Activated CD4-positive, alpha-beta T cell treated with anti-CD3 and anti-CD28 coated beads for 24 hours (primary cell): ENCODE results near the gene BTNL2.
A peak's percentile ranks its signal among the peaks of the same experiment; 100 is the strongest.
"Not testable (repeated sequence)": the region's sequence is repeated elsewhere in the genome, so short reads cannot be mapped to it uniquely, and the experiment has no call there.

ENCODE experiments used
- DNase-seq, 2 donors: peaks; one replicate each; pipeline ENCODE4 v3.0.0-alpha.2; 2020; ENCODE audit warnings: low read depth in 2 of 2

Gene BTNL2

GRCh38 chr6:32406857-32407256, at the start of gene BTNL2:
TSS of gene BTNL2 (minus strand) at chr6:32407181. CDS start at chr6:32407123, 58 bp downstream.
- no peak for DNase-seq

- no peak for DNase-seq
Measured at GRCh38 chr6:32449088-32449736, 42.2 kb upstream of the BTNL2 start.

GRCh38 chr6:32447932-32448331, 41.0 kb upstream of the BTNL2 start:
- no peak for DNase-seq

GRCh38 chr6:32445321-32445854, 38.4 kb upstream of the BTNL2 start:
- no peak for DNase-seq

GRCh38 chr6:32444433-32444832, 37.5 kb upstream of the BTNL2 start:
- no peak for DNase-seq

- DNase-seq: no peak
Measured at GRCh38 chr6:32442977-32443552, 36.1 kb upstream of the BTNL2 start.

- DNase-seq: no peak
Measured at GRCh38 chr6:32442243-32442667, 35.3 kb upstream of the BTNL2 start.

GRCh38 chr6:32439602-32440214, 32.7 kb upstream of the BTNL2 start, which contains the start of gene HLA-DRA:
TSS of gene HLA-DRA (plus strand) at chr6:32439887. CDS start at chr6:32439951, 64 bp downstream.
- peak in 1 of 2 donors; percentile 46 for DNase-seq

GRCh38 chr6:32439139-32439538, 32.2 kb upstream of the BTNL2 start:
- no peak for DNase-seq

GRCh38 chr6:32436995-32437836, 30.2 kb upstream of the BTNL2 start:
- DNase-seq: no peak

GRCh38 chr6:32436186-32436585, 29.2 kb upstream of the BTNL2 start:
- no peak for DNase-seq

GRCh38 chr6:32433950-32434349, 27.0 kb upstream of the BTNL2 start:
- DNase-seq: not testable (repeated sequence)

- no peak for DNase-seq
Measured at GRCh38 chr6:32432050-32432450, 25.1 kb upstream of the BTNL2 start.

GRCh38 chr6:32431142-32431541, 24.2 kb upstream of the BTNL2 start:
- DNase-seq: no peak

- no peak for DNase-seq
Measured at GRCh38 chr6:32430179-32430578, 23.2 kb upstream of the BTNL2 start.

GRCh38 chr6:32427934-32428474, 21.0 kb upstream of the BTNL2 start:
- DNase-seq: no peak

- DNase-seq: no peak
Measured at GRCh38 chr6:32427218-32427617, 20.2 kb upstream of the BTNL2 start.

- no peak for DNase-seq
Measured at GRCh38 chr6:32426338-32426737, 19.4 kb upstream of the BTNL2 start.

GRCh38 chr6:32424589-32425300, 17.8 kb upstream of the BTNL2 start:
- no peak for DNase-seq

- no peak for DNase-seq
Measured at GRCh38 chr6:32416036-32416435, 9.1 kb upstream of the BTNL2 start.

- peak; percentile 71 to 72 for DNase-seq
Measured at GRCh38 chr6:32415521-32416019, 8.6 kb upstream of the BTNL2 start.
